HepG2 (cell line): ENCODE measurements around the gene PRKAR1B. TPM values are rescaled to one million over a fixed set of nuclear protein-coding genes. Genes with fewer than 3 reads are reported as not detected.

Source experiments
- CBX2 ChIP-seq, 2 experiments: fragments of 200-600 bp in 1 of 2; sonication (generic); formaldehyde crosslinking in 1 of 2; IDR thresholded peaks; 2 replicates each; pipeline versions ENCODE4 v1.7.0 to v1.8.1; 2018 to 2022; ENCODE audit warnings: low read depth in 2 of 2, low read length in 1 of 2, mild to moderate bottlenecking in 1 of 2, missing genetic modification reagents in 1 of 2
- CEBPB ChIP-seq: IDR thresholded peaks from 2 replicates; pipeline ENCODE4 v1.6.1; 2011; ENCODE audit warnings: low read depth, low read length, improper control_type of control experiment, borderline replicate concordance
- NCOA1 ChIP-seq: sonication (generic); formaldehyde crosslinking; IDR thresholded peaks from 2 replicates; pipeline ENCODE4 v1.9.0; 2021; ENCODE audit warnings: missing genetic modification reagents
- RFX3 ChIP-seq: IDR thresholded peaks from 2 replicates; pipeline ENCODE4 v1.6.1; 2016; ENCODE audit warnings: missing biosample characterization, missing genetic modification reagents
- SETDB1 ChIP-seq: sonication (generic); formaldehyde crosslinking; IDR thresholded peaks from 2 replicates; pipeline ENCODE4 v1.5.1; 2020; ENCODE audit warnings: missing genetic modification reagents, mild to moderate bottlenecking, borderline replicate concordance
- TBX2 ChIP-seq: sonication (generic); formaldehyde crosslinking; IDR thresholded peaks from 2 replicates; pipeline ENCODE4 v1.5.0; 2020; ENCODE audit warnings: missing genetic modification reagents, mild to moderate bottlenecking, borderline replicate concordance
- TEAD2 ChIP-seq: sonication (generic); formaldehyde crosslinking; IDR thresholded peaks from 2 replicates; pipeline ENCODE4 v1.9.0; 2021; ENCODE audit warnings: missing genetic modification reagents
- ZNF629 ChIP-seq: sonication (generic); formaldehyde crosslinking; conservative IDR thresholded peaks from 2 replicates; pipeline ENCODE4 v1.5.0; 2020; ENCODE audit warnings: missing genetic modification reagents
- ZSCAN9 ChIP-seq: IDR thresholded peaks from 2 replicates; pipeline ENCODE4 v1.6.1; 2016; ENCODE audit warnings: borderline replicate concordance
- polyA plus RNA-seq, 8 experiments: library from polyadenylated mRNA; depleted of rRNA in 3 of 8; stranded (reverse) in 7 of 8; unstranded in 1 of 8; fragments of >200 nt; fragmentation: Illumina TruSeq in 4 of 8; extraction: Trizol in 4 of 8; gene quantifications; 2 replicates each; pipeline versions ENCODE4 v1.2.1 to v1.2.3, GENCODE V29; 2011 to 2016; ENCODE audit warnings: low read depth in 4 of 8, missing spikeins in 1 of 8, mixed read lengths in 1 of 8; ENCODE audit not compliant: insufficient read depth in 1 of 8
- total RNA-seq, 5 experiments: library from RNA; depleted of rRNA; stranded (reverse); fragments of >200 nt; fragmentation: Illumina TruSeq; extraction: Trizol; gene quantifications; 2 replicates each; pipeline ENCODE4 v1.2.3, GENCODE V29; 2016; ENCODE audit warnings: low read depth in 1 of 5
- TF ChIP-seq, protein P1 (sequence below), 2 experiments: sonication (generic) in 1 of 2; formaldehyde crosslinking in 1 of 2; IDR thresholded peaks; 2 replicates each; pipeline versions ENCODE4 v1.6.1 to v1.9.0; 2014 to 2022; ENCODE audit warnings: antibody characterized with exemption in 1 of 2, borderline replicate concordance in 1 of 2, inconsistent platforms in 1 of 2, low read depth in 1 of 2, missing genetic modification reagents in 1 of 2
- TF ChIP-seq, protein P2 (sequence below): sonication (generic); formaldehyde crosslinking; IDR thresholded peaks from 2 replicates; pipeline ENCODE4 v1.4.0; 2020; ENCODE audit warnings: missing genetic modification reagents
- TF ChIP-seq, protein P3 (sequence below): sonication (generic); formaldehyde crosslinking; conservative IDR thresholded peaks from 2 replicates; pipeline ENCODE4 v1.4.0; 2020; ENCODE audit warnings: missing genetic modification reagents
- TF ChIP-seq, protein P4 (sequence below): sonication (generic); formaldehyde crosslinking; IDR thresholded peaks from 2 replicates; pipeline ENCODE4 v1.5.1; 2020; ENCODE audit warnings: mild to moderate bottlenecking, moderate library complexity, missing genetic modification reagents

Gene PRKAR1B
- total and polyA plus RNA-seq, 2 of the 13 experiments (the other 11 are each of a cell fraction or from before 2014, with no cell fraction given) = 7.9 to 28.2 TPM

DNA sequence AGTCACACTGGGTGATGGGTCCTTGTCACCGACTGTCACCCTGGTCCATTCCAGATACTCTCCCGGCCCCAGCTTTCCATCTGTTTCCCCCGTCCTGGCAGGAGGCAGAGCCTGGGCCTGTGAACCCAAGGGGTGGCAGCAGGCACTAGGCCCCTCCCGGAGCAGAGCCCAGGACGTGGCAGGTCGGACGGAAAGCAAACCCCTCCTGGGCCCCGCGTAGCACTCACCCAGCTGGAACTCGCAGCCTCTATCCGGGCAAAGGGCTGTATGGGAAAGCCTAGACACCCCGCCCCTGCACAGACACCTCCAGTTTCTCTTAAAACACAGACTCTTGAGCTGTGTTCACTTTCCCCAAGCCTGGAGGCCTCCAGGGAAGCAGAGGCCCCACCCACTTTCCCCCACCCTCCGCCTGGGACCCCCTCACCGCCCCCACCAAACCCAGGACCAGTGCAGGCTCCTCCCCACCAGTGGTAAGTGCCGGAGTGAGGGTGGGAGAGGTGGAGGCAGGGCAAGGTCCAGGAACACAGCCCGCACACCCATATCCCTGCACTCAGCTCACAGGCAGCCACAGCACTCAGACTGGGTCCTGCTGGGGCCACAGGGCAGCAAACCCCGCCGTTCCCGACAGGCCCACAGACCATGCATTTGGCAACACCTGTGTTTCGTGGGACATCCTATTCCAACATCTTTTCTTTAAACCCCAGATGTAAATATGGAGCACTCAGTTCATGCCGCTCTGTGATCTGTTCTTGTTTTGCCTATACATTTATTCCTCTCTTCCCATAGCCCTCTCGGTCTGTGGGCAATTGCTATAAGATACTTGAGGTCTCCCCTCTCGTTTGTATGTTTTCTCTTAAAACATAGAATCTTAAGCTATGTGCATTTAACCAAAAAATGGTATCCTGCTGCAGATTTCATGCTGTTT lies 109.2 kb downstream of the PRKAR1B start (continued):
- TF ChIP-seq, protein P1, sequence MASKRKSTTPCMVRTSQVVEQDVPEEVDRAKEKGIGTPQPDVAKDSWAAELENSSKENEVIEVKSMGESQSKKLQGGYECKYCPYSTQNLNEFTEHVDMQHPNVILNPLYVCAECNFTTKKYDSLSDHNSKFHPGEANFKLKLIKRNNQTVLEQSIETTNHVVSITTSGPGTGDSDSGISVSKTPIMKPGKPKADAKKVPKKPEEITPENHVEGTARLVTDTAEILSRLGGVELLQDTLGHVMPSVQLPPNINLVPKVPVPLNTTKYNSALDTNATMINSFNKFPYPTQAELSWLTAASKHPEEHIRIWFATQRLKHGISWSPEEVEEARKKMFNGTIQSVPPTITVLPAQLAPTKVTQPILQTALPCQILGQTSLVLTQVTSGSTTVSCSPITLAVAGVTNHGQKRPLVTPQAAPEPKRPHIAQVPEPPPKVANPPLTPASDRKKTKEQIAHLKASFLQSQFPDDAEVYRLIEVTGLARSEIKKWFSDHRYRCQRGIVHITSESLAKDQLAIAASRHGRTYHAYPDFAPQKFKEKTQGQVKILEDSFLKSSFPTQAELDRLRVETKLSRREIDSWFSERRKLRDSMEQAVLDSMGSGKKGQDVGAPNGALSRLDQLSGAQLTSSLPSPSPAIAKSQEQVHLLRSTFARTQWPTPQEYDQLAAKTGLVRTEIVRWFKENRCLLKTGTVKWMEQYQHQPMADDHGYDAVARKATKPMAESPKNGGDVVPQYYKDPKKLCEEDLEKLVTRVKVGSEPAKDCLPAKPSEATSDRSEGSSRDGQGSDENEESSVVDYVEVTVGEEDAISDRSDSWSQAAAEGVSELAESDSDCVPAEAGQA (IDR thresholded peaks at IDR 0.05; ENCODE audit: low read depth) = no peak
- TF ChIP-seq, protein P1 (CRISPR knock-in tag; IDR thresholded peaks at IDR 0.05; ENCODE audit: borderline replicate concordance) = no peak
- no peak for TF ChIP-seq SETDB1 (CRISPR knock-in tag)
- TF ChIP-seq, protein P2, sequence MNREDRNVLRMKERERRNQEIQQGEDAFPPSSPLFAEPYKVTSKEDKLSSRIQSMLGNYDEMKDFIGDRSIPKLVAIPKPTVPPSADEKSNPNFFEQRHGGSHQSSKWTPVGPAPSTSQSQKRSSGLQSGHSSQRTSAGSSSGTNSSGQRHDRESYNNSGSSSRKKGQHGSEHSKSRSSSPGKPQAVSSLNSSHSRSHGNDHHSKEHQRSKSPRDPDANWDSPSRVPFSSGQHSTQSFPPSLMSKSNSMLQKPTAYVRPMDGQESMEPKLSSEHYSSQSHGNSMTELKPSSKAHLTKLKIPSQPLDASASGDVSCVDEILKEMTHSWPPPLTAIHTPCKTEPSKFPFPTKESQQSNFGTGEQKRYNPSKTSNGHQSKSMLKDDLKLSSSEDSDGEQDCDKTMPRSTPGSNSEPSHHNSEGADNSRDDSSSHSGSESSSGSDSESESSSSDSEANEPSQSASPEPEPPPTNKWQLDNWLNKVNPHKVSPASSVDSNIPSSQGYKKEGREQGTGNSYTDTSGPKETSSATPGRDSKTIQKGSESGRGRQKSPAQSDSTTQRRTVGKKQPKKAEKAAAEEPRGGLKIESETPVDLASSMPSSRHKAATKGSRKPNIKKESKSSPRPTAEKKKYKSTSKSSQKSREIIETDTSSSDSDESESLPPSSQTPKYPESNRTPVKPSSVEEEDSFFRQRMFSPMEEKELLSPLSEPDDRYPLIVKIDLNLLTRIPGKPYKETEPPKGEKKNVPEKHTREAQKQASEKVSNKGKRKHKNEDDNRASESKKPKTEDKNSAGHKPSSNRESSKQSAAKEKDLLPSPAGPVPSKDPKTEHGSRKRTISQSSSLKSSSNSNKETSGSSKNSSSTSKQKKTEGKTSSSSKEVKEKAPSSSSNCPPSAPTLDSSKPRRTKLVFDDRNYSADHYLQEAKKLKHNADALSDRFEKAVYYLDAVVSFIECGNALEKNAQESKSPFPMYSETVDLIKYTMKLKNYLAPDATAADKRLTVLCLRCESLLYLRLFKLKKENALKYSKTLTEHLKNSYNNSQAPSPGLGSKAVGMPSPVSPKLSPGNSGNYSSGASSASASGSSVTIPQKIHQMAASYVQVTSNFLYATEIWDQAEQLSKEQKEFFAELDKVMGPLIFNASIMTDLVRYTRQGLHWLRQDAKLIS = no peak
- no peak for TF ChIP-seq CBX2 (IDR thresholded peaks at IDR 0.05; ENCODE audit: low read depth, low read length)
- TF ChIP-seq CBX2 (CRISPR knock-in tag; IDR thresholded peaks at IDR 0.05; ENCODE audit: low read depth) = no peak
- TF ChIP-seq ZNF629 (CRISPR knock-in tag) = no peak
- TF ChIP-seq ZSCAN9 (CRISPR knock-in tag) = no peak
- 0 out of 2 replicates have a peak, but pooled peaks have one; percentile 35 for TF ChIP-seq TBX2 (CRISPR knock-in tag)
- TF ChIP-seq TEAD2 (CRISPR knock-in tag) = no peak
- TF ChIP-seq NCOA1 (CRISPR knock-in tag) = no peak
- TF ChIP-seq, protein P3, sequence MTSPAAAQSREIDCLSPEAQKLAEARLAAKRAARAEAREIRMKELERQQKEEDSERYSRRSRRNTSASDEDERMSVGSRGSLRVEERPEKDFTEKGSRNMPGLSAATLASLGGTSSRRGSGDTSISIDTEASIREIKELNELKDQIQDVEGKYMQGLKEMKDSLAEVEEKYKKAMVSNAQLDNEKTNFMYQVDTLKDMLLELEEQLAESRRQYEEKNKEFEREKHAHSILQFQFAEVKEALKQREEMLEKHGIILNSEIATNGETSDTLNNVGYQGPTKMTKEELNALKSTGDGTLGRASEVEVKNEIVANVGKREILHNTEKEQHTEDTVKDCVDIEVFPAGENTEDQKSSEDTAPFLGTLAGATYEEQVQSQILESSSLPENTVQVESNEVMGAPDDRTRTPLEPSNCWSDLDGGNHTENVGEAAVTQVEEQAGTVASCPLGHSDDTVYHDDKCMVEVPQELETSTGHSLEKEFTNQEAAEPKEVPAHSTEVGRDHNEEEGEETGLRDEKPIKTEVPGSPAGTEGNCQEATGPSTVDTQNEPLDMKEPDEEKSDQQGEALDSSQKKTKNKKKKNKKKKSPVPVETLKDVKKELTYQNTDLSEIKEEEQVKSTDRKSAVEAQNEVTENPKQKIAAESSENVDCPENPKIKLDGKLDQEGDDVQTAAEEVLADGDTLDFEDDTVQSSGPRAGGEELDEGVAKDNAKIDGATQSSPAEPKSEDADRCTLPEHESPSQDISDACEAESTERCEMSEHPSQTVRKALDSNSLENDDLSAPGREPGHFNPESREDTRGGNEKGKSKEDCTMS (CRISPR knock-in tag) = no peak
- TF ChIP-seq RFX3 = no peak
- TF ChIP-seq CEBPB = no peak
- TF ChIP-seq, protein P4, sequence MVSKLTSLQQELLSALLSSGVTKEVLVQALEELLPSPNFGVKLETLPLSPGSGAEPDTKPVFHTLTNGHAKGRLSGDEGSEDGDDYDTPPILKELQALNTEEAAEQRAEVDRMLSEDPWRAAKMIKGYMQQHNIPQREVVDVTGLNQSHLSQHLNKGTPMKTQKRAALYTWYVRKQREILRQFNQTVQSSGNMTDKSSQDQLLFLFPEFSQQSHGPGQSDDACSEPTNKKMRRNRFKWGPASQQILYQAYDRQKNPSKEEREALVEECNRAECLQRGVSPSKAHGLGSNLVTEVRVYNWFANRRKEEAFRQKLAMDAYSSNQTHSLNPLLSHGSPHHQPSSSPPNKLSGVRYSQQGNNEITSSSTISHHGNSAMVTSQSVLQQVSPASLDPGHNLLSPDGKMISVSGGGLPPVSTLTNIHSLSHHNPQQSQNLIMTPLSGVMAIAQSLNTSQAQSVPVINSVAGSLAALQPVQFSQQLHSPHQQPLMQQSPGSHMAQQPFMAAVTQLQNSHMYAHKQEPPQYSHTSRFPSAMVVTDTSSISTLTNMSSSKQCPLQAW (CRISPR knock-in tag) = no peak
